Stimulated activated naive CD4-positive, alpha-beta T cell treated with Interleukin-2 at 50 U/mL for 16 hours (primary cell): ENCODE results near the gene CEP83.
"Not testable (repeated sequence)": the region's sequence is repeated elsewhere in the genome, so short reads cannot be mapped to it uniquely, and the experiment has no call there.

ENCODE experiments used
- DNase-seq: peaks from one replicate; lab custom pipeline; 2025; lab: John Stamatoyannopoulos, UW

The CEP83 gene

GRCh38 chr12:94430304-94430703, 29.4 kb downstream of the CEP83 start:
- no peak for DNase-seq

DNA sequence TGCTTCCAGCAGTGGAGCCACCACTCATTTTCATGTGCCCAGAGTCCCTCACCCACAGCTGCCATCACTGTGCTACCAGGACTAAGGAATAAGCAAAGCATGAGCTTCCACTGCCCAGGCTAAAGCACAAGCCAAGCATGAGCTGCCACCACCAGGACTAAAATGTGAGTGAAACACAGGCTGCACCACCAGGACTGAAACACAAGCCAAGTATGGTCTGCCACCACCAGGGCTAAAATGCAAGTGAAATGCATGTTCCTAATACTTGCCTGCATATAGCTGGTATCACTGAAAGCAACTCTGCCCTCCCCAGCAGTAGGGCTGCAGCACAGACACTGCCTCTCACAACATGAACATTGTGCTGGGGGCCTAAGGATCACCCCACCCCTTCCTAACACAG, 30.0 kb downstream of the CEP83 start:
- DNase-seq, result no peak

DNA sequence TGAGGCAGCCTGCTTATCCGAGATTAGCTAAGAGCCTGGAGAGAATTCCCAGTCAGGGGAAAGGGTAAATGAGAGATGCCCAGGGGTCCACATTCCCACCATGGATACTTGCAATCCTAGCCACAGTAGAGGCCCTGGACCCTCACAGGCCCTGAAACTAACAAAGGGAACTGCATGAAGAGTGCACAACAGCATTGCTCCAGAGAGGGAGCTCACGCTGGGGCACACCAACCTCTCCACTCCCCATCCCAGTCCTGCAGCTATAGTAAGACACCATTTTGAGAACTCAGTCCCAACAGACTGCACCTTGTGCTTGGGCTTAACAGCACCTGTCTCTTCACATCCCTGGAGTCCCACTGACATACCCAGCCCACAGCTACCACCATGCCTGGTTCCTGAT, 30.5 kb downstream of the CEP83 start:
- no peak for DNase-seq

DNA sequence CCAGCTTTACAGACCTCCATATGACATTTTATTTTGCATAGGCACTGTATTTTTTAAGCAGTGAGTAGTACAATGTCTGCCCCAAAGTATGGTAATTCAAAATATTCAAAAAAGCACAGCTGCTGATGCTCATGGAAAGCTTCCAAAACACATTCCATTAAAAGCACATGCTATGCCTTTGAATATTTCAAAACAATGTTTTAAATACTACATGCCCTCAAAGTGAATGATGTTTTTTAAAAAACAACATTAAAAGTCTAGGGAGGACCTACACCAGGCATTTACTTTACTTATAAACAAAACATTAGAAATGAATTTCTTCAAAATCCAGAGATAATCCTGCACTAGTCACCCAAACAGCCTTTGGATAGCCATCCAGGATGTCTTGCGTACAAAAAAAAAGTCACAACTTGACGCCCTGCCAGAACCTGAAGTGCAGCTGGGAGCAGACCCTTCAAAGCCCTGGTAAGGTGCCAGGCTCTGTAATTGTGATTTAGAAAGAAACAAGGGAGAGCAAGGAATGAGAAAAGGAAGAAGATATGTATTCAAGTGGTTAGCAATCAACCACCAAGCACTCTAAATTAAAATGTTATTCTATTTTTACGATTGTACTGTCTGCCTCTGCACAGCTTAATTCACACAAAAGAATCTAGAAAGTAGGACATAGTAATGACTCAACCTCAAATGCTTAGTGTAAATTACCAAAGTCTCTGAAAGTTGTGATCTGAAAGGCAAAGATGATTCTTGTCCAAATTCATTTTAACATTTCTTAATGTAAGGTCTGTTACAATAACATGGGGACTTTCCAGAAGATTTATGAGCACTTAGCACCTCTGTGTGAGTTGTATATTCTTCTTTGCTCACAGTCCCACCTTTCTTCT, 31.9 kb downstream of the CEP83 start:
- no peak for DNase-seq

- no peak for DNase-seq
Observed at GRCh38 chr12:94426049-94426448, 33.6 kb downstream of the CEP83 start.

DNA sequence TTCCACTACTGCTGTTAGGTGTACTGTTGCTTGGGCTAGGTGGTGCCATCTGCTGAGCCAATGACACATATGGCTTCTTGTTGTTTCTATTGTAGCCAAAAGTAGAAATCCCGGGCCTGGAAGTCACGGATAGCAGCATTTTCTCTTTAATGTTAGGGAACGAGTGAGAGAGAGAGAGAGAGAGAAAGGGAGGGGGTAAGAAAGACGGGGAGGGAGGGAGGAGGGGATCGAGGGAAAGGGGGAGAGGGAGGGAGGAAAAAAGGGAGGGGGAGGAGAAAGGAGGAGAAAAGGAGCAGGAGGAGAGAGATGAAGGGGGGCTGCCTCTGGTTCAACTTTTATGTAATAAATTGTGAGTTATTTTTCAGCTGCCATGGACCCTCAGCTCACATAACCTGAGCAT, 34.8 kb downstream of the CEP83 start:
- not testable (repeated sequence) for DNase-seq

DNA sequence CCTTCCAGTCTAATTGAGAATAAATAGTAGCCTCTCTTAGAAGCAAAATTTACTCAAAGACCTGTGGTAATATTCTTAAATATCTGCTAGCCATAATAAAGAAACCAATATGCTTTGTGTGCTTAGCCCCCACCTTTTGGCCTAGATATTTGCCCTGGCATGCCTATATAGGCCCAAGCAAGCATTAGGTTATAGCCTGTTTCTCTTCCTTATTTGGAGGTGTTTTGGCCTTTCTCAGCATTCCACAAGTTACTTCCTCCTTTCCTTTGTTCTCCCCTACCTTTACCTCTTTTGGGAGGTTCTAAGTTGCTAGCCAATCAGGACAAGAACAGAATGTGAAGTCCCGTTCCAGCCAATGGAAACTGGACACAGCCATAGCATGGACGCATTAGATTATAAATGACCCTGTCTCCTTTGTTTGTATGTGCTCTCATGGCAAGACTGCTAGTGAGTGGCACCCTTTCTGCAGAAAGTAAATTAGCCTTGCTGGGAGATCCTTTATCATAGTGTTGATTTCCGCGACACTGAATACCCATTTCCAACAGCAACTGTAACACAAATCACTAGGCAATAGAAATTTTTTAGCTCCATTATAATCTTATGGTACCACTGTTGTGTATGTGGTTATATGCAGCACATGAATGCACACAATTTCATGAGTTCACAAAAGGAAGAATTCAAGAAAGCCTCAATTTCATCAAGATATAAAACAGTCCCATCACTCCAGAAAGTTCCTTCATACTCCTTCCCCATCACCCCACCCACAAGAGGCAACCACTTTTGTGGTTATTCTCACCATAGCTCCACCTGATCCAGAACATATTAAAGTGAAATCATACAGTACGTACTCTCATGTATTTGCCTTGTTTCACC, 37.6 kb downstream of the CEP83 start:
- no peak for DNase-seq

DNA sequence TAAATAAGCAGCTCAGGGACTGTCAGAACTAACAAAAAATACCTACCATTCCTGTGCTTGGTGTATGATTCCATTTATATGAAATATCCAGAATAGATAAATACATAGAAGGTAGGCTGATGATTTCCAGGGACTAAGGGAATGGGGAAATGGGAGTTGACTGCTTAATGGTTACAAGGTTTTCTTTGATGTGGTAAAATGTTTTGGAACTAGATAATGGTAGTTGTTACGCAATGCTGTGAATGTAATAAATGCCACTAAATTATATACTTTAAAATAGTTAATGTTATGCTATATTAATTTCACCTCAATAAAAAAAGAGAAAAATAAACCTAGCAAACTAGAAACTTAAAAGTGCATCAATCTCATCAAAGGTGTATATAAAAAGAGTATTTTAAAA, 41.1 kb downstream of the CEP83 start:
- DNase-seq, result no peak

GRCh38 chr12:94416613-94417012, 43.1 kb downstream of the CEP83 start:
- DNase-seq, result no peak

- DNase-seq, result no peak
Observed at GRCh38 chr12:94415066-94415465, 44.6 kb downstream of the CEP83 start.

DNA sequence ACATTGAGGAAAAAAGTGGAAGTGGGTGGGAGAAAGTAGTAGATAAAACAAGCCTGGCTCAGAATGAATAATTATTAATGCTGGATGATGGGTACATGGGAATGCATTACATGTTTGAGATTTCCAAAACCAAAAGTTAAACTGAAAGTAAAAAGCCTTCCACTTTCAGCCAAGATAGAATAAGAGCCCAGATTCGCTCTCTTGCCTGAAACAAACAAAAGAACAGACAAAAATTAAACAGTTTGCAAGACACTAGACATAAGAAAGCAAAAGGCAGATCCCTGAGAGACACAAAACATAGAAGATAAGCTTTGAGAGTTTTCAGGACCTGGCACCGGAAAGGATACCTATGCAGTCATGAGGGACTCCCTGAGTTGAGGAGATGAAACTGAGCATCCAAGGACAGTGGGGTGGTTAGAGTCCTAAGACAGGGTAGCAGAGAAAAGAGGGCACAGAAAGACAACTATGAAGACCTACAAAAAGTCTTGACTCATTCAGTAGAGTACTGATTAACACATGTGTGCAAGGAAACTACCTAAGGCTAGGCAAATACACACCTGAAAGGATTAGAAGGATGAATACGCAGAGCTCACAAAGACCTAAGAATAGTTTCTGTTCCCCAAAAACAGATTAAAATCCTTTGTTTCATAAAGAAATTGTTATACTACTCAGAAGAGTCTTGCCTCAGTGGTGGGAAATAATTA, 54.1 kb downstream of the CEP83 start:
- no peak for DNase-seq

DNA sequence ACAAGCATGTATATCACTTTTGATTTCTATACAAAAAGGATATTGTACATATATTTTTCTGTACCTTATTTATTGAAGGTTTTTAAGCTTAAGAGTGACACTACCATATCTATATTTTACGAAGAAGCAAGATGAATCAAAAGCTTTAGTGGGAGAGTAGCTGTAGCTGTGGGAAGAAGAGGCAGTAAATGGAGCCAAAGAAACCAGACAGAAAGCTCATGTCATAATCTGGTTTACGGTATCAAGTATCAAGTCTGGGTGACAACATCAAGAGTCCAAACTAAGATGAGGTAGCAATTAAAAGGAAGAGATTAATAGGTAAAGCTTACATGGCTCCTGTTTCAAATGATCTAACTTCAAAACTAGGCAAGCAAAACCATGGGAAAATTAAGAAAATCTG, 54.8 kb downstream of the CEP83 start:
- no peak for DNase-seq

DNA sequence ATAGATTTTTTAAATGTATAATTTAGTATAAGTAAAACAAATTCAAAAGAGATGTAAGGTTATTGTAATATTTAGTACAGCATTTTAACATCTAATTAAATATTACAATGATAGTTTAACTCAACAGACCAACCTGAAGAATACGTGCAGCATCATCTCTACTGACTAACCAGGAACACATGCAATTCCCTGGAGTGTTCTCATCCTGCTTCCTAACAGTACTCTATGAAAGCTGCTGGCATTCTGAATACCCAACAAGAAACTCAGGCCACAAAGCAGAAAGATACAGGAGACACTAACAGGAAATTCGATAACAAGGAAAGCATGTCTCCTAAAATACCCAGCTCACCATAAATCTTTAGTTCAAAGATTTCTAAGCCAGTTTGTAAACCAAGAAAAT, 58.3 kb downstream of the CEP83 start:
- DNase-seq, result no peak

GRCh38 chr12:94398685-94399084, 61.0 kb downstream of the CEP83 start:
- DNase-seq, result not testable (repeated sequence)

- no peak for DNase-seq
Observed at GRCh38 chr12:94397401-94397800, 62.3 kb downstream of the CEP83 start.

DNA sequence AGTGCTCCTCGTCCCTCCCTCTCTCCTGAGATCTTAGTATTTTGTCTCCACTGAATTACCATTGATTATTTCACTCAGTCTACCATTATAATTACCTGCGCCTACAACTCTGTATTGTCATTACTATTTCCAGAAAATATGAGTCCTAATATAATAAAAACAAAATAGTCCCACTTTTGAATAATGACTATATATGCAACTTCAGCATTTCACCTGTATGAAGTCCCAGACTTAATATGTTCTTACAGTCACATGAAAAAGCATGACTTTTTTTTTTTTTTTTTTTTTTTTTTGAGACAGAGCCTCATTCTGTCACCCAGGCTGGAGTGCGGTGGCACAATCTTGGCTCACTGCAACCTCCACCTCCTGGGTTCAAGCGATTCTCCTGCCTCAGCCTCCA, 63.7 kb downstream of the CEP83 start:
- not testable (repeated sequence) for DNase-seq

GRCh38 chr12:94390130-94390485, 69.6 kb downstream of the CEP83 start:
- no peak for DNase-seq

DNA sequence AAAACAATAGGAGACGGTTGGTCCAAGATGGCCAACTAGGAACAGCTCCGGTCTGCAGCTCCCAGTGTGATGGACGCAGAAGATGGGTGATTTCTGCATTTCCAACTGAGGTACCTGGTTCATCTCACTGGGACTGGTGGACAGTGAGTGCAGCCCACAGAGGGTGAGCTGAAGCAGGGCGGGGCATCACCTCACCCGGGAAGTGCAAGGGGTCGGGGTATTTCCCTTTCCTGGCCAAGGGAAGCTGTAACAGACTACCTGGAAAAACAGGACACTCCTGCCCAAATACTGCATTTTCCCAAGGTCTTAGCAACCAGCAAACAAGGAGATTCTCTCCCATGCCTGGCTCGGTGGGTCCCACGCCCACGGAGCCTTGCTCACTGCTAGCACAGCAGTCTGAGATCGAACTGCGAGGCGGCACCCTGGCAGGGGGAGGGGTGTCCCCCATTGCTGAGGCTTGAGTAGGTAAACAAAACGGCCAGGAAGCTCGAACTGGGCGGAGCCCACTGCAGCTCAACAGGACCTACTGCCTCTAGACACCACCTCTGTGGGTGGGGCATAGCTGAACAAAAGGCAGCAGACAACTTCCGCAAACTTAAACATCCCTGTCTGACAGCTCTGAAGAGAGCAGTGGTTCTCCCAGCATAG, 70.1 kb downstream of the CEP83 start:
- not testable (repeated sequence) for DNase-seq

DNA sequence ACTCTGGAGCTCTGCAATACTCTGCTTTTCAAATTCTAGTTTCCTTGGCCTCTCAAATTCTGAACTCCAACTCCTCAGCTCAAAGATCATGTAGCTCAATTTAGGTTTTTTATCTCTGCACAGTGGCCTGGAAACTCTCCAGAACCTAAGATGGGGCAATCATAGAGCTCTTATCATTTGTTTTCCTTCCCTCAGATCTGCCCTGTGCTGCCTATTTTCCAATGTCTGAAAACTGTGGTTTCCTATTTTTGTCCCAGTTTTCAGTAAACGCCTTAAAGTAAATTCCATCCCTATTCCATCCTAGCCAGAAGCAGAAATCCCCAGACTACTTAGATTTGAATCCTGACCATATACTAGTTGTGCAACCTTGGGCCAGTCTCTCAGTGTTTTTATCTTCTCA, 73.2 kb downstream of the CEP83 start:
- no peak for DNase-seq

- no peak for DNase-seq
Observed at GRCh38 chr12:94384030-94384429, 75.6 kb downstream of the CEP83 start.

GRCh38 chr12:94380507-94380906, 79.2 kb downstream of the CEP83 start:
- no peak for DNase-seq

DNA sequence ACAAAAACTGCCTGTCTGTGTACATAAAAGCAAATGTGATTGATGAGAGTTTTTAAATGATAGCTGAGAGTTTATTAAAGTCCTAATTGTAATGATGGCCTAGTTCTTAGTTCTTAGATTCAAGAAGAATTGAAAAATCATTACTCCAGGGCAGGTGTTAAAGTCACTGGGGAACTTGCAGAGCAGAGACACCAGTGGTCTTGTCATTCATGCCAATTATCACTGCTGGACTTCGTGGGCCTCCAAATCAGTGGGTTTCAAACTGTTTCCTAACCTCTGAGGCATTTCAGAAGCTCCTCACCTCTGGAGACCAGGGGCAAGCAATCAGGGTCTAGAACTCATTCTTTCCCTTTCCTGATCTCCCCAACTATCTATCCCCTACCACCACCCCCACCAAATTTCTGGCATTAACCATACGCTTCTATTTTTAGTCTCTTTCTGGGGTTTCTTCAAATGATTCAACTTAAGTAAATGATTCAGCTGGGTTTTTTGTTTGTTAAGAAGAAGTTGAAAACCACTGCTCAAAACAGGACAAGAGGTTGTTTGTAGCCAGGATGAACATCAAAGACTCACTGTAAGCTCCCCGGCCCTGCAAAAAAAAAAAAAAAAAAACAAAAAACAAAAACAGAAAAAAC, 80.1 kb downstream of the CEP83 start:
- no peak for DNase-seq
